Measurements from ENCODE around the gene MTAP.

- TF ChIP-seq CTCF (IDR thresholded peaks at IDR 0.05) (no peak), POLR2A (IDR thresholded peaks at IDR 0.05) (no peak), EP300 (IDR thresholded peaks at IDR 0.05) (no peak), POLR2AphosphoS5 (IDR thresholded peaks at IDR 0.05) (no peak)
These were observed 163.9 kb downstream of the MTAP start for GRCh38 chr9:21966140-21966851.

Measured in stomach (tissue), 4 donors.